GM21717 (cell line): Measurements from ENCODE around the gene FAM120C.

Source experiments
- ATAC-seq: cut with Tn5 transposase; IDR thresholded peaks from one replicate; pipeline ENCODE4 v1.9.1; 2021; ENCODE audit warnings: mild to moderate bottlenecking, moderate library complexity; ENCODE audit not compliant: unreplicated experiment

Gene FAM120C

DNA sequence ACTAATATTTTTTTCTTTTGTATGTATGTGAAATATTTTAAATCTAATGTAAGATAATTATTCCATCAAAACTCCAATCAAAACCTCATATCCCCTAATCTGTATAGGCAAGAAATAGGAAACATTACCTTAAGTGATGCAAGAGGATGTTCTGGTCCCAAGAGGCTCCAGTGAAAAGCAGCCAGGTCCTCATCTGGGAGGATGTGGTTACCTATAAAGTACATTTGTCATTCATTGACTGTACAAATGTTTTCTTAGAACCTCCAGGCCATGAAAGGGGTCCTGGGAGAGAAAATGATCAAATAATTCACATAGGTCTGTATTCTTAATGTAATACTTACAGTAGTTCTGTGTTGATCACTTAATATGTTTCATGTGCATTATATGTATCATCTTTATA is 25.5 kb downstream of the FAM120C start:
- ATAC-seq, result no peak

- ATAC-seq, result no peak
Observed at GRCh38 chrX:54134269-54134668, 48.8 kb downstream of the FAM120C start.

- no peak for ATAC-seq
Observed at GRCh38 chrX:54116391-54116790, 66.7 kb downstream of the FAM120C start.

GRCh38 chrX:54093571-54093970 is 89.5 kb downstream of the FAM120C start:
- ATAC-seq, result no peak

DNA sequence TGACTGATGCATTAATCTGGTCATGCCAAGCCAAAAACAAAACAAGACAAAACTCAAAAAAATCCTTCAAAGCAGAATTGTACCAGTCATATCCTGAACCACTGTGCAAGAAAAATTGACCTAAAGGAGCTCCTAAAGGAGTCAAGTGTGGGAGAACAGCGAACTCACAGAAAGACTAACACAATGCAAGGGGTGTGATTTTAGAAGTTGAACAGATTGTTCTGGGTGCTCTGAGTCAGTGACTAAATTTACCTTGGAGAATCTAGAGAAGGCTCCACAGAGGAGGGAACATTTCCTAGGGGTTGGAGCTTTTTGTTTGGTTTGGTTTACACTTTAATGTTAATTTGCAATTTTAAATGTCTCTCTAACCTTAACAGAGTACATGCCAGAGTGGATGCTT is 89.9 kb downstream of the FAM120C start:
- ATAC-seq, result no peak

DNA sequence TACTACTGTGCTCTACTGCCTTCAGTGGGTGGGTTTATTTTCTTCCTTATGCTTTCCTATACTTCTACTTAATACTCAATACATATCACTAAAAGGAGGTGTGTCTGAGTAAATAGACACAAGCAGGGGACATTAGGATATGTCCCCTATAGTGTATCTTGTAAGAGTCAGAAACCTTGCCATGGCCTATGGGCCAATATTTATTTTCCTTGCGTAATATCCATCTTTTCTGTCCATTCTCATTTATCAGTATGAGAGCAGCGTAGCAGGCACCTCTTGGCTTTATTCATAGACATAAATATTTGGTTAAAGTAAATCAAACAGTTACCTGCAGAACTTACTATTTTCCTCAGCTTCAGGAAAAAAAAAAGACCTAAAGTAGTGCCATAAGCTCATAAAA is 92.2 kb downstream of the FAM120C start:
- ATAC-seq, result no peak

DNA sequence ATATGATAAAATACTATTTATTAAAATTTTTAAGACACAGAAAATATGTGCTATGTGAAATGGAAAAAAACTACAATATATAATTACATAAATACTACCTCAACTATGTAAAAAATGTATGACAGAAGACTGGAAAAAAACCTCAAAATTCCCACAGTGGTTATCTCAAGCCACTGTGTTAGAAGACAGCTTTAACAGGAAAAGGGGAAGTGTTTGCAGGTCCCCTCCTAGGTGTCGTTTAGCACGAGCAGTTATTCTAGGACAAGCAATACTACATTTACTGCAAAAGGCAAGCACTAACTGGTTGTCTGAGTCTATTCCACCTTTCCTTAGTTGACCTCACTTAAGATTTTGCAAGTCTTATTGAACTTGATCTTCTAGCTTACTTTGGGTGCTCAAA is 93.9 kb downstream of the FAM120C start:
- ATAC-seq, result no peak

GRCh38 chrX:54087661-54088060 is 95.4 kb downstream of the FAM120C start:
- no peak for ATAC-seq

DNA sequence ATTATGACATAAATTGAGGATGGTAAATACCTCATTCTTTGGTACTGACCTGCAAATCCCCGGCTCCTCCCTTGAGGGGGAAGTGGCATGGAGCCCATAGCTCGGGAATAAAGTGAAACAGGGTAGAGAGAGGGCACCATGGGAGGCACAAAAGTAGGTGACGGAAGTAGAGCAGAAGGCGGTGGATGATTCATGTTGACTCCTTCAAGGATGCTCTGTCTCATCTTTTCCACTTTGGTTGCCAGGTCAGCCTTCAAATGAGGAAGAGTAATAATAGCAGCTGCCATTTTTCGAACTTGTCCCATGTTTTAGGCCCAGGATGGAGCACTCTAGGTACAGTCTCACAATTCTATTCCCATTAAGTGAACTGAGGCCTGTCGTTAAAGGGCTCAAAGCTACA is 97.4 kb downstream of the FAM120C start:
- ATAC-seq, result no peak

GRCh38 chrX:54076903-54077302 is 106.2 kb downstream of the FAM120C start:
- no peak for ATAC-seq

DNA sequence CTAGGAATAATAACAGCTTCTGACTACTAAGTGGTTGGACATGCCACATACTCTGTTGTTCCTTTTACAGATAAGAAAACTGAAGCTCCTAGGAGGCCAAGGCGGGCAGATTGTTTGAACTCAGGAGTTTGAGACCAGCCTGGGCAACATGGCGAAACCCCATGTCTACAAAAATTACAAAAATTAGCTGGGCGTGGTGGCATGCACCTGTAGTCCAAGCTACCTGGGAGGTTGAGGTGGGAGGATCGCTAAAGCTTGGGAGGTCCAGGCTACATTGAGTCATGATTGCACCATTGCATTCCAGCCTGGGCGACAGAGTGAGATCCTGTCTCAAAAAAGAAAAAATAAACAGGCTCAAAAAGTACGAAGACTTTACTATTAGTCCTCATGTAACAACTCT is 108.2 kb downstream of the FAM120C start:
- no peak for ATAC-seq

DNA sequence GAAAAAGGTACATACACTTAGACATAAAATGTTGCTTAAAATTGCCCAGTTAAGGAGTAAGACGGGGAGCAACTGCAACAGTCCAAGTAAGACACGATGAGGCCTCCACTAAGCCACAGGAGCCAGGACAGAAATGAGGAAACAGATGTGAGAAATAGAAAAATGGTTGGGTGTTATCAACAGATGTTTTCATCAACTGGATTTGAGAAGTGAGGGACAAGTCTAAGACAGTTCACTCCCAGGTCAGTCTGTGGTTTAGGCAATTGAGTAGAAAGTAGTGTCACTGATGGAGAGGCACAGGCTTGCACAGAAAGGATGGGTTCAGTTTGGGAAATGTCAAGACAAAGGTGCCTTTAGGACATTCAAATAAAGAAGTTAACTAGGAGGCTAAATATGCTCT is 115.3 kb downstream of the FAM120C start:
- ATAC-seq, result no peak

DNA sequence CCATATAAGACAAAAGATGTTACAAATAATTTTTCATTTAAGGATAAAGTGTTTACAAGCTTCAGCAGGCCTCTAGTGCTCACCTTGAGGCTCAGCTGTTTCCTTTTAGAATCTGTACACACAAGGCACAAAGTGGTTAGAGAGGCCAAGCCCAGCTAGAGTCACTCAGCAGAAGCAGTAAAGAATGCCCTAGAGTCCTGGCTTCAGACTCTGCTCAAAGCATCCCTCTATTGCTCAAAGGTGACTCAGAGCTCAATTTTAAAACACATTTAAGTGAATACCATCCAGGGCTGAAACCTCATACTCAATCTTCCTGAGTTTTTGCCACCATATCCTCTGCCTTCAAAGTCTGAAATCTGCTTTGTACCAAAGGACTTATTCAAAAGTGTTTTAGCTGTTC is 116.2 kb downstream of the FAM120C start:
- ATAC-seq, result no peak

- no peak for ATAC-seq
Observed at GRCh38 chrX:54064564-54064963, 118.5 kb downstream of the FAM120C start.

DNA sequence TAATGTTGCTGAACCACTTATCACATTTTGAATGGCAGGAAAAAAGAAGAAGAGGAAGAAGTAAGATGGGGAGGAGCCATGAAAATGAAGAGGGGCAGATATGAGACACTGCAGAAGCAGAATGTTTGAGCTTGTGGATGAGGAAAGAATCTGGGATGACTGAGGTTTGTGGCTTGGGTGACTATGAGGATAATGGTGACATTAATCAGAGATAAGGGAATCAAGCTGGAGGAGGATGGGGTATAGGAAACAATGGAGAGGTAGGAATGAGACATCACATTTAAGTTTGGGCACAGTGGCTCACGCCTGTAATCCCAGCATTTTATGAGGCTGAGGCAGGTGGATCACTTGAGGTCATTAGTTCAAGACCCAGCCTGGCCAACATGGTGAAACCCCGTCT is 119.7 kb downstream of the FAM120C start:
- ATAC-seq, result no peak

DNA sequence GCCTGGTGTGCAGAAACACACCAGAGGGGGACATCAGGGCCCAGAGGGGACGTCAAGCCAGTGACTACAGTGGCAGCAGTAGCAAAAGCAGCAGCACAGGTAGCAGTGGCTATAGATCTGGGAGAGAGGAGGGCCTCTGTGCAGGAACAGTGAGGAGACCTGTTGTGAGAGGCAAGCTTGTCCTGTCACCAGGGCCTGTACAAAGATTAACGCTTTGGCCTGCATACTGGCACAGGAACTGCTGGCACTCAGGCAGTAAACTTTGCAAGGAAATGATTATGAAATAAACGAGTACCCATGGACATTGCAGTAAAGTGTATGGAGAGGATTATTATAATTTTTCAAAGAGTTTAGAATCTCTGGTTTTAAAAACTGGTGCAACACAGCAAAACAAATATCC is 133.3 kb downstream of the FAM120C start:
- ATAC-seq, result no peak

- no peak for ATAC-seq
Observed at GRCh38 chrX:54048412-54048811, 134.6 kb downstream of the FAM120C start.

- ATAC-seq, result no peak
Observed at GRCh38 chrX:54045563-54046228, 137.4 kb downstream of the FAM120C start.

- ATAC-seq, result no peak
Observed at GRCh38 chrX:54044877-54045338, 138.1 kb downstream of the FAM120C start.

- ATAC-seq, result peak; percentile 86
Observed at GRCh38 chrX:54044126-54044876, 138.8 kb downstream of the FAM120C start, which contains the start of gene PHF8. TSS of gene PHF8 (minus strand) at chrX:54044473. CDS start at chrX:54042728, 1,745 bp downstream.

- ATAC-seq, result peak; percentile 28
Observed at GRCh38 chrX:54043541-54044125, 139.4 kb downstream of the FAM120C start.

DNA sequence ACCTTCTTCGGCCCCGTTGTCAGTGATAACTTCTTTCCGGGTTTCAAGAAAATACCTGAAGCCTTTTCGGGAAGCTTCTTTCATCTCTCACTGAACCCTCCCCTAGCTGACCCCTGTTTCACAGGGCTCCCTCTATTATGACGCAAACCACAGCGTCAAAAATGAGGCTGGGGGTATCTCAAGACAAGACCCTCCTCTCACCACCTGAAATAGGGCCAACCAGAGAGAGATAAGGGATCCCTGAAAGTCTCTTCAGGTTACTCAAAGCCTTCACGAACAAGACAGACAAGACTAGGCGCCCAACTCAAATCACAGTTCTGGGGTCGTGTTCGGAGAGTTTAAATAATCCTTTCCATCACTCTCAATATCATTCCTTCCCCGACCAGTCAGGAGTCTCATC is 140.0 kb downstream of the FAM120C start:
- ATAC-seq, result no peak
